ENCODE measurements around the gene PDLIM5. TPM values are rescaled to one million over a fixed set of nuclear protein-coding genes. Genes with fewer than 3 reads are reported as not detected.
A peak's percentile ranks its signal among the peaks of the same experiment; 100 is the strongest.

Gene PDLIM5
- total RNA-seq, 6 experiments from 2014 or later: 152 to 240 (median 171) TPM

DNA sequence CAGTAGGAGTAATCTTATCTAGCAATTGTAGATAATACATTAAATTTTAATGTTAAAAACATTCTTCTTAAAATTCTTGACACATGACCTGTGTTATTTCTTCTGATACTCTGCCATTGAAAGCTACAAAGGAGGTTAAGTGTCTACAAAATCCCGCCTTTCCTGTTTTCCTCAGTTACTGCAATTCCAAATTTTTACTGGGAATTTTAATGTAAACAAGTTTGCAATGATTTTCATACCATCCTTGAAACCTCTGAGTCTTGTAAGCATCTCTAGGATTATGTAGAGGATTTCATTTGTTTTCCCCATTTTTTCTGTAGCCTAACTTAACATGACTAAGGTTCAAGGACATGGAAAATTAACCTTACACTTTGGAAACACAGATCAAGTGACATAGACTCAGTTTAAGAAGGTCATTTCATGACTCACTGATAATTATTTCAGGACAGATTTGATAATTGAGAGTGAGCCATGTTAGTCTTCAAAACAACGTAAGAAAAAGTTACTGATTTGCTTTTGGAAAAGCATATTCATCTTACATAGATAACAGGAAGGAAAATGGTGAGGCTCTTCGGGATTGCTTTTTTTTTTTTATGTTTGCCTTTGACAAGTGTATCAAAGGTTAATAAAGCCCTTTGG is 39.6 kb upstream of the PDLIM5 start:
- Mint-ChIP-seq H3K36me3 (ENCODE audit: low read depth) (no peaks in the 10 kb centered on the region), H3K27ac (peak overlapping the region; percentile 23), H3K9me3 (no peaks in the 10 kb centered on the region), H3K27me3 (ENCODE audit: insufficient read depth) (no peaks in the 10 kb centered on the region), H3K4me1 (ENCODE audit: low read depth) (peaks cover 68% of the 10 kb centered on the region), H3K4me3 (peak overlapping the region; percentile 66)
- TF ChIP-seq, protein P1, sequence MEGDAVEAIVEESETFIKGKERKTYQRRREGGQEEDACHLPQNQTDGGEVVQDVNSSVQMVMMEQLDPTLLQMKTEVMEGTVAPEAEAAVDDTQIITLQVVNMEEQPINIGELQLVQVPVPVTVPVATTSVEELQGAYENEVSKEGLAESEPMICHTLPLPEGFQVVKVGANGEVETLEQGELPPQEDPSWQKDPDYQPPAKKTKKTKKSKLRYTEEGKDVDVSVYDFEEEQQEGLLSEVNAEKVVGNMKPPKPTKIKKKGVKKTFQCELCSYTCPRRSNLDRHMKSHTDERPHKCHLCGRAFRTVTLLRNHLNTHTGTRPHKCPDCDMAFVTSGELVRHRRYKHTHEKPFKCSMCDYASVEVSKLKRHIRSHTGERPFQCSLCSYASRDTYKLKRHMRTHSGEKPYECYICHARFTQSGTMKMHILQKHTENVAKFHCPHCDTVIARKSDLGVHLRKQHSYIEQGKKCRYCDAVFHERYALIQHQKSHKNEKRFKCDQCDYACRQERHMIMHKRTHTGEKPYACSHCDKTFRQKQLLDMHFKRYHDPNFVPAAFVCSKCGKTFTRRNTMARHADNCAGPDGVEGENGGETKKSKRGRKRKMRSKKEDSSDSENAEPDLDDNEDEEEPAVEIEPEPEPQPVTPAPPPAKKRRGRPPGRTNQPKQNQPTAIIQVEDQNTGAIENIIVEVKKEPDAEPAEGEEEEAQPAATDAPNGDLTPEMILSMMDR (IDR thresholded peaks at IDR 0.05): no peak
- no peak for DNase-seq

DNA sequence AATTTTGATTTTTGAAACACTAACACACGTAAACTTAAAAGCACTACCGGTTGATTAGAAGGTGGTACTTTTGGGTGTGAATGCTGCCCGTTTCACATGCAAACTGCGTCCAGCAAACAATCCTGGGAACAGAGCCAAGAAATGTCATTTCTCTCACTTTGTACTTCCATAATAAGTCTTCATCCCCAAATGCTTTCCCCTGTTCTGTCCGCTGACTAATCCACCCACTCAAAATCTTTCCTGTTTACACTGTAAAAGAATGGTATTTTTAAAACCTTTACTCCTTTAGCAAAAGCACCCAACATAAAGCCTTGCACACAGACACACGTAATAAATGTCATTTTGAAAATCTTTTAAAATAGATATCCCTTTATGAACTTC is 39.1 kb upstream of the PDLIM5 start:
- H3K36me3 Mint-ChIP-seq (ENCODE audit: low read depth): no peaks in the 10 kb centered on the region
- DNase-seq: peak; percentile 58
- TF ChIP-seq, protein P1 (IDR thresholded peaks at IDR 0.05): no peak
- no peaks in the 10 kb centered on the region for H3K9me3 Mint-ChIP-seq
- H3K4me3 Mint-ChIP-seq: peak overlapping the region; percentile 66
- H3K27me3 Mint-ChIP-seq (ENCODE audit: insufficient read depth): no peaks in the 10 kb centered on the region
- H3K4me1 Mint-ChIP-seq (ENCODE audit: low read depth): peaks cover 67% of the 10 kb centered on the region
- peak overlapping the region; percentile 23 for H3K27ac Mint-ChIP-seq

DNA sequence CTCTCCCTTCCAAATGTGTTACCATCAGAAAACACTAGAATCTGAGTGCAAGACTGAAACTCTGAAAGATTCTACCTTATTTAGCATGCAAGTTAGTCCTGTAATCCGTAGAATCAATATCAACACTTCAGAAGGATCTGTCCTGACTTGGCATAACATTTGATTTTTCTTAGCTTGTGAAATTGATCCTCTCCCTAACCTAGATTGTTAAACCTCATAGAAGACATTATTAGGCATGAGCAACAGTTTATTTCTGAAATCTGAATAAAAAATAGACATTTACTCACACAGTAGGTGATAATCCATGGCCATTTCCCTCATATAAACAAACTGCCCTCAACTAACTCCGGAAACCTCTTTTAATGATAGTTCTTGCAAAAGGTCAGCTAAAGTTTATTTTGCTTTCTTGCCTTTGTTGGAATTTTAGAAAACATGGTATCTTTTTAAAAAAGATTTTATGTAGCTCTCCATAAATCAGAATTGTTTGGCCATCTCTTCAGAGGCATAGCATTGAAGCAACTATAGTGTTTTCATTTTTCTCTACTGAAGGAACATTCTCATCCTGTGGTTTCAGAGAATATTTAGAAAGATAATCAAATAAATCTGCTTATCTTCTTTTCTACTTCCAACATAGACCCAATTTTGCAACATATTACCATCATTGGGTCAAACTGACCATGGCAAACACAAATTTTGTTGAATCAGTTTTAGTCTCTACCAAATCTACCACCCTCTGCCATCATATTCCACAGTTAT is 38.5 kb upstream of the PDLIM5 start:
- peaks cover 61% of the 10 kb centered on the region for H3K4me1 Mint-ChIP-seq (ENCODE audit: low read depth)
- DNase-seq: peak; percentile 9
- H3K27ac Mint-ChIP-seq: peak overlapping the region; percentile 23
- no peaks in the 10 kb centered on the region for H3K9me3 Mint-ChIP-seq
- H3K27me3 Mint-ChIP-seq (ENCODE audit: insufficient read depth): no peaks in the 10 kb centered on the region
- no peaks in the 10 kb centered on the region for H3K36me3 Mint-ChIP-seq (ENCODE audit: low read depth)
- peak overlapping the region; percentile 66; the same call in 1 of the 2 replicates for H3K4me3 Mint-ChIP-seq
- TF ChIP-seq, protein P1 (IDR thresholded peaks at IDR 0.05): no peak

DNA sequence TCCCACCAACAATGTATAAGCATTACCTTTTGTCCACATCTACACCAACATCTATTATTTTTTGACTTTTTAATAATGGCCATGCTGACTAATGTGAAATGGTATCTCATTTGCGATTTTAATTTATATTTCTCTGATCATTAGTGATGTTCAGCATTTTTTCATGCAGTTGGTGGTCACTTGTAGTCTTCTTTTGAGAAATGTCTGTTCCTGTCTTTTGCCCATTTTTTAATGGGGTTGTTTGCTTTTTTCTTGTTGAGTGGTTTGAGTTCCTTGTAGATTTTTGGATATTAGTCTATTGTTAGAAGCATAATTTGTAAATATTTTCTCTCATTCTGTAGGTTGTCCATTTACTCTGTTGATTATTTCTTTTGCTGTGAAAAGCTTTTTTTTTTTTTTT is 36.8 kb upstream of the PDLIM5 start:
- no peaks in the 10 kb centered on the region for H3K27me3 Mint-ChIP-seq (ENCODE audit: insufficient read depth)
- H3K4me3 Mint-ChIP-seq: no peak overlapping the region
- no peaks in the 10 kb centered on the region for H3K9me3 Mint-ChIP-seq
- TF ChIP-seq, protein P1 (IDR thresholded peaks at IDR 0.05): no peak
- H3K4me1 Mint-ChIP-seq (ENCODE audit: low read depth): peaks cover 53% of the 10 kb centered on the region
- no peaks in the 10 kb centered on the region for H3K36me3 Mint-ChIP-seq (ENCODE audit: low read depth)
- H3K27ac Mint-ChIP-seq: no peak overlapping the region
- DNase-seq: no peak

DNA sequence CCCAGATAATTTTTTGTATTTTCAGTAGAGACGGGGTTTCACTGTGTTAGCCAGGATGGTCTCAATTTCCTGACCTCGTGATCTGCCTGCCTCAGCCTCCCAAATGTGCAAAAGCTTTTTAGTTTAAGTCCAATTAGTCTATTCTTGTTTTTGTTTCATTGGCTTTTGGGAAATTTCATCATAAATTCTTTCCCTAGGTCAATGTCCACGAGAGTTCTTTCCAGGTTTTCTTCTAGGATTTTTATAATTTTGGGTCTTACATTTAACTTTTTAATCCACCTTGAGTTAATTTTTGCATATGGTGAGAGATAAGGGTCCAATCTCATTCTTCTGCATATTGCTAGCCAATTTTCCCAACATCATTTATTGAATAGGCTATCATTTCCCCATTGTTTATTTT is 36.3 kb upstream of the PDLIM5 start:
- Mint-ChIP-seq H3K36me3 (ENCODE audit: low read depth) (no peaks in the 10 kb centered on the region), H3K4me3 (no peak overlapping the region), H3K9me3 (no peaks in the 10 kb centered on the region), H3K27me3 (ENCODE audit: insufficient read depth) (no peaks in the 10 kb centered on the region), H3K4me1 (ENCODE audit: low read depth) (peaks cover 57% of the 10 kb centered on the region), H3K27ac (no peak overlapping the region)
- TF ChIP-seq, protein P1 (IDR thresholded peaks at IDR 0.05): no peak
- DNase-seq: no peak

Data from HFFc6 (cell line).